Fibroblast of lung (primary cell): ENCODE data around the gene PCSK2. TPM values are rescaled to one million over a fixed set of nuclear protein-coding genes. Genes with fewer than 3 reads are reported as not detected.
A peak's percentile ranks its signal among the peaks of the same experiment; 100 is the strongest.

Experiments used
- DNase-seq, 2 donors: peaks; one replicate each; pipeline versions ENCODE4 v3.0.0 to v3.0.0-alpha.2; 2010; ENCODE audit warnings: low read depth in 2 of 2
- H2AFZ ChIP-seq: 2 replicates; pipeline ENCODE4 v1.5.1; 2012; ENCODE audit warnings: low read length, control low read depth, inconsistent platforms
- H3K27ac ChIP-seq: 2 replicates; pipeline ENCODE4 v1.5.1; 2011; ENCODE audit warnings: low read length, control low read depth; ENCODE audit not compliant: insufficient read depth
- H3K27me3 ChIP-seq: 2 replicates; pipeline ENCODE4 v1.5.1; 2011; ENCODE audit warnings: mild to moderate bottlenecking, low read length; ENCODE audit not compliant: control insufficient read depth, insufficient read depth
- H3K36me3 ChIP-seq: 2 replicates; pipeline ENCODE4 v1.5.1; 2011; ENCODE audit warnings: low read length; ENCODE audit not compliant: control insufficient read depth, insufficient read depth
- H3K4me1 ChIP-seq: 2 replicates; pipeline ENCODE4 v1.5.1; 2011; ENCODE audit warnings: low read length; ENCODE audit not compliant: control insufficient read depth, insufficient read depth; ENCODE audit errors: extremely low read depth
- H3K4me2 ChIP-seq: 2 replicates; pipeline ENCODE4 v1.5.1; 2011; ENCODE audit warnings: low read length, control low read depth; ENCODE audit not compliant: insufficient read depth; ENCODE audit errors: extremely low read depth
- H3K4me3 ChIP-seq, 4 experiments: fragments of 200-600 bp in 1 of 4; sonication (generic) in 1 of 4; replicated peaks in 1 of 4; 2 replicates each; pipeline ENCODE4 v1.5.1; 2011 to 2016; ENCODE audit warnings: low read length in 4 of 4, low read depth in 3 of 4, mild to moderate bottlenecking in 3 of 4, control low read depth in 2 of 4, inconsistent platforms in 1 of 4, mixed read lengths in 1 of 4; ENCODE audit not compliant: insufficient read depth in 1 of 4; ENCODE audit errors: control extremely low read depth in 1 of 4
- H3K79me2 ChIP-seq: 2 replicates; pipeline ENCODE4 v1.5.1; 2012; ENCODE audit warnings: mild to moderate bottlenecking, low read length, inconsistent platforms; ENCODE audit not compliant: control insufficient read depth, insufficient read depth
- H3K9ac ChIP-seq: 2 replicates; pipeline ENCODE4 v1.5.1; 2011; ENCODE audit warnings: mild to moderate bottlenecking, low read length, control low read depth; ENCODE audit not compliant: insufficient read depth
- H3K9me3 ChIP-seq: 2 replicates; pipeline ENCODE4 v1.5.1; 2012; ENCODE audit warnings: low read depth, low read length; ENCODE audit not compliant: control insufficient read depth, insufficient read depth
- H4K20me1 ChIP-seq: 2 replicates; pipeline ENCODE4 v1.5.1; 2011; ENCODE audit warnings: low read length; ENCODE audit not compliant: control insufficient read depth, insufficient read depth; ENCODE audit errors: extremely low read depth
- CTCF ChIP-seq, 2 donors: IDR thresholded peaks in 1 of 2; conservative IDR thresholded peaks in 1 of 2; 1 replicate in 1 of 2; 2 replicates in 1 of 2; pipeline ENCODE4 v1.5.1; 2011 to 2012; ENCODE audit warnings: low read length in 2 of 2, control low read depth in 1 of 2, inconsistent platforms in 1 of 2, low read depth in 1 of 2, mild to moderate bottlenecking in 1 of 2
- EZH2 ChIP-seq: IDR thresholded peaks from 2 replicates; pipeline ENCODE4 v1.5.1; 2012; ENCODE audit warnings: low read length, control low read depth, mild to moderate bottlenecking; ENCODE audit errors: missing control alignments
- polyA plus RNA-seq, 2 donors: library from polyadenylated mRNA; depleted of rRNA in 1 of 2; stranded (reverse) in 1 of 2; unstranded in 1 of 2; fragments of >200 nt; gene quantifications; 2 replicates each; pipeline ENCODE4 v1.2.1, GENCODE V29; 2011 to 2012; ENCODE audit warnings: missing spikeins in 1 of 2
- total RNA-seq: library from RNA; depleted of rRNA; stranded (reverse); fragments of >200 nt; gene quantifications from 2 replicates; pipeline ENCODE4 v1.2.1, GENCODE V29; 2014

Gene PCSK2
- total and polyA plus RNA-seq, 2 donors (not counting 1 experiment from before 2014, with no cell fraction given): under 0.01 to 1.2 TPM

GRCh38 chr20:17530716-17531664 is 304.1 kb downstream of the PCSK2 start, which contains the start of gene BFSP1:
Gene BFSP1 (minus strand): TSS chr20:17531379. CDS start chr20:17531329, 50 bp downstream.
- Histone ChIP-seq H2AFZ (peak within 1 kb of the TSS; percentile 95), H3K27ac (peak within 1 kb of the TSS; percentile 46), H3K4me3 (peak within 1 kb of the TSS; percentile 50 to 60 (median 54)), H3K4me2 (peak within 1 kb of the TSS; percentile 49), H3K4me1 (peaks cover 2% of the 10 kb centered on the region), H3K79me2 (no peaks in the 10 kb centered on the region), H3K27me3 (no peaks in the 10 kb centered on the region), H4K20me1 (no peaks in the 10 kb centered on the region), H3K36me3 (no peaks in the 10 kb centered on the region), H3K9ac (peak within 1 kb of the TSS; percentile 51), H3K9me3 (no peaks in the 10 kb centered on the region)
- TF ChIP-seq EZH2: no peak
- TF ChIP-seq CTCF (conservative IDR thresholded peaks at IDR 0.05 in 1 of 2, IDR thresholded peaks at IDR 0.05 in 1 of 2; ENCODE audit: low read depth in 1 of 2, low read length in 2 of 2): no peak
- DNase-seq: peak; percentile 58 to 65

GRCh38 chr20:17531665-17532025 is 304.8 kb downstream of the PCSK2 start:
- no peak for DNase-seq
- H3K79me2 ChIP-seq: no peaks in the 10 kb centered on the region
- peak overlapping the region; percentile 51 for H3K9ac ChIP-seq
- H2AFZ ChIP-seq: peak overlapping the region; percentile 95
- no peaks in the 10 kb centered on the region for H3K9me3 ChIP-seq
- H3K4me1 ChIP-seq: peaks cover 2% of the 10 kb centered on the region
- H3K4me2 ChIP-seq: peak overlapping the region; percentile 49
- H3K27ac ChIP-seq: peak overlapping the region; percentile 46
- H3K36me3 ChIP-seq: no peaks in the 10 kb centered on the region
- H3K4me3 ChIP-seq: peak overlapping the region; percentile 50 to 60 (median 54)
- H4K20me1 ChIP-seq: no peaks in the 10 kb centered on the region
- no peaks in the 10 kb centered on the region for H3K27me3 ChIP-seq
- no peak for TF ChIP-seq CTCF (conservative IDR thresholded peaks at IDR 0.05 in 1 of 2, IDR thresholded peaks at IDR 0.05 in 1 of 2; ENCODE audit: low read depth in 1 of 2, low read length in 2 of 2)
- TF ChIP-seq EZH2: no peak

- Histone ChIP-seq H3K9ac (no peak overlapping the region), H3K4me1 (peaks cover 6% of the 10 kb centered on the region), H3K4me3 (no peak overlapping the region), H3K9me3 (no peaks in the 10 kb centered on the region), H3K27me3 (no peaks in the 10 kb centered on the region), H3K36me3 (no peaks in the 10 kb centered on the region), H2AFZ (peak overlapping the region; percentile 75), H3K79me2 (no peaks in the 10 kb centered on the region), H3K27ac (no peak overlapping the region), H3K4me2 (no peak overlapping the region), H4K20me1 (no peaks in the 10 kb centered on the region)
- no peak for TF ChIP-seq EZH2
- no peak for TF ChIP-seq CTCF (conservative IDR thresholded peaks at IDR 0.05 in 1 of 2, IDR thresholded peaks at IDR 0.05 in 1 of 2; ENCODE audit: low read depth in 1 of 2, low read length in 2 of 2)
- peak; percentile 60 to 70 for DNase-seq
Measured at GRCh38 chr20:17533396-17533795, 306.6 kb downstream of the PCSK2 start.
